H1 (cell line): Measurements from ENCODE around the gene RHOG. TPM values are rescaled to one million over a fixed set of nuclear protein-coding genes. Genes with fewer than 3 reads are reported as not detected.

Experiments used
- CTCF ChIA-PET: fragments of 300-600 bp; sonication (Branson Sonifier 250); formaldehyde crosslinking; loops from one replicate; lab custom pipeline; 2021; ENCODE audit not compliant: partially characterized antibody; lab: Charles Lee
- POLR2A ChIA-PET: fragments of 300-600 bp; sonication (Branson Sonifier 250); formaldehyde crosslinking; loops from one replicate; lab custom pipeline; 2021; ENCODE audit warnings: inconsistent platforms; ENCODE audit not compliant: partially characterized antibody; lab: Charles Lee
- DNase-seq, 2 experiments: peaks; one replicate each; pipeline versions ENCODE4 v3.0.0 to v3.0.0-alpha.2; 2010 to 2022; ENCODE audit warnings: low spot score in 2 of 2, low read depth in 1 of 2, mixed read lengths in 1 of 2
- FAIRE-seq: peaks from 2 replicates; lab custom pipeline; 2011; peaks lifted over from hg19 to GRCh38; lab: Jason Lieb, UNC
- H2AFZ ChIP-seq: 2 replicates; pipeline ENCODE4 v1.8.1; 2012; ENCODE audit warnings: low read length, inconsistent platforms
- H2AK5ac ChIP-seq: 2 replicates; pipeline ENCODE4 v1.6.1; 2013; ENCODE audit warnings: low read depth, low read length
- H2BK120ac ChIP-seq: replicated peaks from 2 replicates; pipeline ENCODE3; 2013; ENCODE audit warnings: low read depth, low read length, inconsistent platforms
- H2BK12ac ChIP-seq: 2 replicates; pipeline ENCODE4 v1.6.1; 2013; ENCODE audit warnings: low read depth, low read length
- H2BK15ac ChIP-seq: 2 replicates; pipeline ENCODE4 v1.6.1; 2013; ENCODE audit warnings: low read length
- H2BK20ac ChIP-seq: 2 replicates; pipeline ENCODE4 v1.6.1; 2013; ENCODE audit warnings: low read length
- H2BK5ac ChIP-seq: 2 replicates; pipeline ENCODE4 v1.6.1; 2013; ENCODE audit warnings: low read depth, low read length
- H3K14ac ChIP-seq: 2 replicates; pipeline ENCODE4 v1.6.1; 2013; ENCODE audit warnings: inconsistent platforms; ENCODE audit not compliant: insufficient read length
- H3K18ac ChIP-seq: 2 replicates; pipeline ENCODE4 v1.6.1; 2013; ENCODE audit warnings: low read length; ENCODE audit errors: extremely low read depth
- H3K23ac ChIP-seq: 2 replicates; pipeline ENCODE4 v1.6.1; 2013; ENCODE audit warnings: inconsistent platforms; ENCODE audit not compliant: insufficient read length
- H3K23me2 ChIP-seq: 2 replicates; pipeline ENCODE4 v1.6.1; 2013; ENCODE audit warnings: low read depth, low read length
- H3K27ac ChIP-seq: 2 replicates; pipeline ENCODE4 v1.6.1; 2011; ENCODE audit warnings: low read depth, low read length, inconsistent platforms
- H3K27me3 ChIP-seq, 4 experiments: replicated peaks in 1 of 4; 1 replicate in 1 of 4; 2 replicates in 3 of 4; pipeline versions ENCODE4 v1.6.1 to v1.8.1; 2011 to 2013; ENCODE audit warnings: low read length in 3 of 4, mild to moderate bottlenecking in 3 of 4, inconsistent platforms in 2 of 4, mixed read lengths in 2 of 4, moderate library complexity in 1 of 4; ENCODE audit not compliant: control insufficient read depth in 3 of 4, insufficient read depth in 3 of 4; ENCODE audit errors: extremely low read depth in 1 of 4
- H3K36me3 ChIP-seq, 4 experiments: 2 replicates each; pipeline versions ENCODE4 v1.6.1 to v1.8.1; 2011 to 2013; ENCODE audit warnings: mild to moderate bottlenecking in 4 of 4, low read length in 3 of 4, moderate library complexity in 2 of 4, control low read depth in 1 of 4, inconsistent platforms in 1 of 4; ENCODE audit not compliant: insufficient read depth in 4 of 4, control insufficient read depth in 2 of 4
- H3K4ac ChIP-seq: replicated peaks from 2 replicates; pipeline ENCODE3; 2013; ENCODE audit warnings: low read length, low read depth, mixed read lengths, inconsistent platforms; ENCODE audit not compliant: insufficient read length
- H3K4me1 ChIP-seq, 4 experiments: replicated peaks in 1 of 4; 1 replicate in 1 of 4; 2 replicates in 3 of 4; pipeline versions ENCODE4 v1.6.1 to v1.8.1; 2011 to 2013; ENCODE audit warnings: low read length in 3 of 4, inconsistent platforms in 2 of 4, mixed read lengths in 1 of 4; ENCODE audit not compliant: insufficient read depth in 4 of 4, control insufficient read depth in 3 of 4
- H3K4me2 ChIP-seq, 2 experiments: 2 replicates each; pipeline versions ENCODE4 v1.6.1 to v1.8.1; 2011 to 2013; ENCODE audit warnings: low read depth in 2 of 2, low read length in 2 of 2, control low read depth in 1 of 2, inconsistent platforms in 1 of 2, mild to moderate bottlenecking in 1 of 2; ENCODE audit not compliant: insufficient read depth in 1 of 2
- H3K4me3 ChIP-seq, 4 experiments: fragments of 200-600, 300-600 bp in 1 of 4; sonication (generic), shearing (Covaris generic), sonication (Bioruptor Twin) in 1 of 4; 2 replicates each; pipeline versions ENCODE4 v1.5.1 to v1.8.1; 2011 to 2016; ENCODE audit warnings: low read length in 4 of 4, low read depth in 3 of 4, control low read depth in 2 of 4, inconsistent platforms in 2 of 4, mild to moderate bottlenecking in 2 of 4, mixed read lengths in 1 of 4, moderate library complexity in 1 of 4; ENCODE audit not compliant: insufficient read depth in 2 of 4; ENCODE audit errors: extremely low read depth in 1 of 4
- H3K56ac ChIP-seq: replicated peaks from 2 replicates; pipeline ENCODE3; 2013; ENCODE audit warnings: low read depth, mild to moderate bottlenecking, mixed read lengths, low read length, inconsistent platforms; ENCODE audit not compliant: insufficient read length
- H3K79me1 ChIP-seq: 2 replicates; pipeline ENCODE4 v1.6.1; 2013; ENCODE audit warnings: low read depth, low read length, control low read depth
- H3K79me2 ChIP-seq, 2 experiments: 2 replicates each; pipeline versions ENCODE4 v1.6.1 to v1.8.1; 2012 to 2013; ENCODE audit warnings: low read length in 2 of 2, mild to moderate bottlenecking in 2 of 2, inconsistent platforms in 1 of 2; ENCODE audit not compliant: insufficient read depth in 2 of 2, control insufficient read depth in 1 of 2
- H3K9ac ChIP-seq, 4 experiments: replicated peaks in 1 of 4; 1 replicate in 1 of 4; 2 replicates in 3 of 4; pipeline versions ENCODE4 v1.6.1 to v1.8.1; 2011 to 2013; ENCODE audit warnings: low read depth in 3 of 4, low read length in 3 of 4, control low read depth in 2 of 4, mild to moderate bottlenecking in 2 of 4, moderate library complexity in 2 of 4, inconsistent platforms in 1 of 4; ENCODE audit errors: extremely low read depth in 1 of 4
- H3K9me3 ChIP-seq, 2 experiments: 2 replicates each; pipeline versions ENCODE4 v1.6.1 to v1.8.1; 2012 to 2013; ENCODE audit warnings: mild to moderate bottlenecking in 2 of 2, moderate library complexity in 2 of 2, control low read depth in 1 of 2, inconsistent platforms in 1 of 2, low read depth in 1 of 2, low read length in 1 of 2, mixed read lengths in 1 of 2; ENCODE audit not compliant: insufficient read depth in 2 of 2
- H4K20me1 ChIP-seq, 2 experiments: replicated peaks in 1 of 2; 2 replicates each; pipeline versions ENCODE3 to v1.8.1; 2011 to 2013; ENCODE audit warnings: inconsistent platforms in 2 of 2, low read length in 2 of 2, mild to moderate bottlenecking in 1 of 2; ENCODE audit not compliant: insufficient read depth in 2 of 2, control insufficient read depth in 1 of 2
- H4K5ac ChIP-seq: 2 replicates; pipeline ENCODE4 v1.6.1; 2013; ENCODE audit warnings: low read length, low read depth, mixed read lengths, inconsistent platforms; ENCODE audit not compliant: insufficient read length
- H4K8ac ChIP-seq: 2 replicates; pipeline ENCODE4 v1.8.0; 2013; ENCODE audit warnings: mild to moderate bottlenecking, moderate library complexity, low read length, inconsistent platforms; ENCODE audit not compliant: insufficient read depth; ENCODE audit errors: extremely low read depth
- H4K91ac ChIP-seq: replicated peaks from 2 replicates; pipeline ENCODE3; 2013; ENCODE audit warnings: low read length, mixed read lengths, inconsistent platforms; ENCODE audit not compliant: insufficient read length
- ATF3 ChIP-seq: IDR thresholded peaks from 2 replicates; pipeline ENCODE4 v1.6.1; 2011; ENCODE audit warnings: low read depth, mild to moderate bottlenecking, low read length; ENCODE audit not compliant: insufficient read depth
- EGR1 ChIP-seq: IDR thresholded peaks from 2 replicates; pipeline ENCODE4 v1.6.1; 2011; ENCODE audit warnings: low read depth, low read length, borderline replicate concordance
- FOSL1 ChIP-seq: IDR thresholded peaks from 2 replicates; pipeline ENCODE4 v1.6.1; 2011; ENCODE audit warnings: mild to moderate bottlenecking, low read depth, low read length, moderate library complexity; ENCODE audit not compliant: insufficient read depth
- GABPA ChIP-seq: IDR thresholded peaks from 2 replicates; pipeline ENCODE4 v1.6.1; 2011; ENCODE audit warnings: mild to moderate bottlenecking, low read length, moderate library complexity, borderline replicate concordance; ENCODE audit not compliant: insufficient read depth
- KDM5A ChIP-seq: fragments of 200-600 bp; IDR thresholded peaks from 2 replicates; pipeline ENCODE4 v1.7.1; 2012; ENCODE audit warnings: mild to moderate bottlenecking, low read length, inconsistent platforms, mixed read lengths
- POU5F1 ChIP-seq: IDR thresholded peaks from 2 replicates; pipeline ENCODE4 v1.6.1; 2011; ENCODE audit warnings: low read depth, mild to moderate bottlenecking, low read length, moderate library complexity
- RAD21 ChIP-seq, 2 experiments: IDR thresholded peaks in 1 of 2; conservative IDR thresholded peaks in 1 of 2; 2 replicates each; pipeline ENCODE4 v1.6.1; 2011; ENCODE audit warnings: low read depth in 2 of 2, low read length in 2 of 2, improper control_type of control experiment in 1 of 2, inconsistent platforms in 1 of 2, mild to moderate bottlenecking in 1 of 2, moderate library complexity in 1 of 2
- SIN3A ChIP-seq, 2 experiments: IDR thresholded peaks in 1 of 2; conservative IDR thresholded peaks in 1 of 2; 2 replicates each; pipeline ENCODE4 v1.6.1; 2011 to 2012; ENCODE audit warnings: low read length in 2 of 2, improper control_type of control experiment in 1 of 2, low read depth in 1 of 2, mild to moderate bottlenecking in 1 of 2
- TEAD4 ChIP-seq: IDR thresholded peaks from 2 replicates; pipeline ENCODE4 v1.6.1; 2012; ENCODE audit warnings: low read depth, low read length, inconsistent platforms, mixed read lengths
- WGBS, 2 experiments: shearing (Covaris generic) in 1 of 2; methylation state at CpG; one replicate each; pipeline versions ENCODE4 v1.1.6 to v1.1.7; 2013 to 2015; ENCODE audit warnings: low lambda C conversion rate in 2 of 2, mixed read lengths in 2 of 2, inconsistent platforms in 1 of 2, low coverage in 1 of 2, missing lambda C conversion rate in 1 of 2; ENCODE audit not compliant: insufficient replicate concordance in 2 of 2, insufficient coverage in 1 of 2, insufficient read length in 1 of 2; ENCODE audit errors: extremely low coverage in 1 of 2, missing lambda C conversion rate in 1 of 2; 5-methylcytosine and 5-hydroxymethylcytosine counted together
- polyA plus RNA-seq, 7 experiments: library from polyadenylated mRNA; depleted of rRNA in 3 of 7; stranded (reverse) in 5 of 7; unstranded in 2 of 7; fragments of >200 nt in 5 of 7; fragments of 200-250 nt in 2 of 7; gene quantifications; 1 replicate in 5 of 7; 2 replicates in 1 of 7; 4 replicates in 1 of 7; pipeline versions ENCODE4 v1.2.1 to v1.2.3, GENCODE V29; 2011 to 2013; ENCODE audit warnings: missing spikeins in 2 of 7, mixed read lengths in 2 of 7
- total RNA-seq: library from RNA; stranded (reverse); fragmentation: NEBNext Ultra II Directional; extraction: Animal tissue kit (Norgen Biotek cat#: 25700); gene quantifications from 2 replicates; pipeline ENCODE4 v1.2.1, GENCODE V29; 2021

RHOG gene
- total and polyA plus RNA-seq, 2 of the 8 experiments (the other 6 are each of a cell fraction or from before 2014, with no cell fraction given), result 28.3 to 69.6 TPM

GRCh38 chr11:3854977-3855807 is 14.4 kb upstream of the RHOG start, which contains the start of gene STIM1:
STIM1 (plus strand) TSS chr11:3855664; CDS start chr11:3856271, 607 bp downstream.
- peaks cover 10 to 17% (median 11%) of the 10 kb centered on the region in 4 experiments for H3K4me1 ChIP-seq
- TF ChIP-seq POU5F1, result no peak
- TF ChIP-seq ATF3, result 0 out of 2 replicates have a peak, but pooled peaks have one; percentile 25
- TF ChIP-seq TEAD4, result no peak
- TF ChIP-seq EGR1, result peak; percentile 30; the same call in 1 of the 2 replicates
- no peak for TF ChIP-seq GABPA
- TF ChIP-seq RAD21 (IDR thresholded peaks at IDR 0.05 in 1 of 2, conservative IDR thresholded peaks at IDR 0.05 in 1 of 2; ENCODE audit: low read depth in 2 of 2, low read length in 2 of 2), result peak; percentile 74 to 85
- TF ChIP-seq KDM5A, result no peak
- TF ChIP-seq SIN3A (conservative IDR thresholded peaks at IDR 0.05 in 1 of 2, IDR thresholded peaks at IDR 0.05 in 1 of 2; ENCODE audit: low read depth in 1 of 2, low read length in 2 of 2), result peak in 1 of 2 experiments; percentile 80; a peak in 2 of 4 replicates
- TF ChIP-seq FOSL1, result no peak

More at GRCh38 chr11:3854977-3855807, 14.4 kb upstream of the RHOG start, which contains the start of gene STIM1:
- ChIA-PET CTCF (interaction anchor here (0.6 to 20.2 kb wide), 53 partner anchors 8 to 250 kb away, joined by 3 to 422 read pairs (median 4); partner anchors contain the start of genes PGAP2 and RHOG), POLR2A (interaction anchor here (0.6 to 2.9 kb wide), 11 partner anchors 9 to 1595 kb away, joined by 3 to 13 read pairs (median 4); partner anchors contain the start of gene RHOG)
- Histone ChIP-seq H3K27me3 (peaks cover 0 to 13% (median 8%) of the 10 kb centered on the region in 4 experiments; a peak in 5 of 7 replicates), H2BK15ac (peak within 1 kb of the TSS; percentile 88; the same call in 1 of the 2 replicates), H3K4me2 (peak within 1 kb of the TSS; percentile 76 to 85), H2BK120ac (no peak within 1 kb of the TSS), H3K4me3 (peak within 1 kb of the TSS; percentile 47 to 84 (median 72)), H2BK5ac (peak within 1 kb of the TSS; percentile 71; the same call in 1 of the 2 replicates), H4K5ac (no peak within 1 kb of the TSS), H3K14ac (no peak within 1 kb of the TSS), H3K23me2 (peaks cover 8% of the 10 kb centered on the region; the same call in 1 of the 2 replicates), H3K79me2 (no peaks in the 10 kb centered on the region), H2AK5ac (no peak within 1 kb of the TSS), H3K23ac (no peak within 1 kb of the TSS), H3K4ac (no peak within 1 kb of the TSS), H3K9ac (peak within 1 kb of the TSS in 2 of 4 experiments; percentile 48 to 53; a peak in 5 of 7 replicates), H2AFZ (peak within 1 kb of the TSS; percentile 100), H3K27ac (no peak within 1 kb of the TSS), H3K9me3 (no peaks in the 10 kb centered on the region), H3K56ac (no peak within 1 kb of the TSS), H3K36me3 (no peaks in the 10 kb centered on the region), H3K79me1 (no peaks in the 10 kb centered on the region), H4K20me1 (no peaks in the 10 kb centered on the region), H4K91ac (peak within 1 kb of the TSS; percentile 1), H3K18ac (peak within 1 kb of the TSS; percentile 88), H2BK12ac (peak within 1 kb of the TSS; percentile 75; the same call in 1 of the 2 replicates), H4K8ac (peak within 1 kb of the TSS; percentile 73), H2BK20ac (peak within 1 kb of the TSS; percentile 82; the same call in 1 of the 2 replicates)
- DNase-seq (peak; percentile 75 to 100), FAIRE-seq (no peak)
- WGBS, 2 experiments, result 3% methylated on average over 47 of the region's 87 CpGs; no CpG with 5 or more reads in 1 of the 2 experiments
